ENCODE data around the gene ADGRG6.

Gene ADGRG6

DNA sequence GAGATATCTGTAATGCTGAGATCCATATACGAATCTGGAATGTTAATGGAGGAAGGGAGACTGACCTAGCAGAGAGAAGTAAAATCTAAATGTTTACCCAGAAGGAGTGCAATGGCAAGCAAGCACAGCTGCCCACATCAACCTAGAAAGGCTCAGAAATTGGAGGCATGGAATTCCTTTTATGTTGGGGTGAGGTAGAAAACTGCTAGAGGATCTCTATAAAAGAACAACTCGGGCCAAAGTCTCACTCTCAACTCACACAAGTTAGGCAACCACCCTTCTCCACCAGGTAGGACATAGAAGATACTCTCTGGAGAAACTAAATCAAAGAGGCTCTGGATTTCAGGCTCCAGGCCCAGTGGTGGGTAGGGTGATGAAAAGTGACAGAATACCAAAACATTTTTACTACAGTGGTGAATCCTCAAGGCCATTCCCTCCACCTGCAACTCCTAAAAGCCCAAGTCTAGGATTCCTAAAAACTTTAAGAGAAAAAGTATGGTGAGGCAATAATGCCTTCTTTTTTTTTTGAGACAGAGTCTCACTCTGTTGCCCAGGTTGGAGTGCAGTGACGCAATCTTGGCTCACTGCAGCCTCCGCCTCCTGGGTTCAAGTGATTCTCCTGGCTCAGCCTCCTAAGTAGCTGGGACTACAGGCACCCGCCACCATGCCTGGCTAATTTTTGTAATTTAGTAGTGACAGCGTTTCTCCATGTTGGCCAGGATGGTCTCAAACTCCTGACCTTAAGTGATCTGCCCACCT is 9.5 kb upstream of the ADGRG6 start:
- no peak for DNase-seq

- no peak for DNase-seq
Observed at GRCh38 chr6:142293121-142293520, 8.7 kb upstream of the ADGRG6 start.

DNA sequence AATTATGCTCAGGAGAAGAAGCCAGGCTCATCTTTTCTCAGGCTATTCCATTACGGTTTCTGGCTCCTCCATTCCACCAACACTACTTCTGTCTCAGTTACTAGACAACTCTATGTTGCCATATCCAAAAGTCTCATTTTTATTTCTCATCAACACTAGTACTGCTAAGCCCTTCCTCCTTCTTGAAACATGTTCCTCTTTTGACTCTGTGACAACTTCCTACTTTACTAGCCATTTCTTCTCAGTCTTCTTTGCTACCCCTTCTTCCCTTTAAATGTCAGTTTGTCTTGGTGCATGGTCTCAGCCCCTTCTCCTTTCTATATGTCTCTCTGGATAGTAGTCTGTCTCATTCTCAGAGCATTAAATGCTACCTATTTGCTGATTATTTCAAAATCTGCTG is 7.1 kb upstream of the ADGRG6 start:
- no peak for DNase-seq

- DNase-seq = no peak
Observed at GRCh38 chr6:142296975-142297604, 4.7 kb upstream of the ADGRG6 start.

GRCh38 chr6:142297605-142297995 is 4.2 kb upstream of the ADGRG6 start:
- DNase-seq = no peak

DNA sequence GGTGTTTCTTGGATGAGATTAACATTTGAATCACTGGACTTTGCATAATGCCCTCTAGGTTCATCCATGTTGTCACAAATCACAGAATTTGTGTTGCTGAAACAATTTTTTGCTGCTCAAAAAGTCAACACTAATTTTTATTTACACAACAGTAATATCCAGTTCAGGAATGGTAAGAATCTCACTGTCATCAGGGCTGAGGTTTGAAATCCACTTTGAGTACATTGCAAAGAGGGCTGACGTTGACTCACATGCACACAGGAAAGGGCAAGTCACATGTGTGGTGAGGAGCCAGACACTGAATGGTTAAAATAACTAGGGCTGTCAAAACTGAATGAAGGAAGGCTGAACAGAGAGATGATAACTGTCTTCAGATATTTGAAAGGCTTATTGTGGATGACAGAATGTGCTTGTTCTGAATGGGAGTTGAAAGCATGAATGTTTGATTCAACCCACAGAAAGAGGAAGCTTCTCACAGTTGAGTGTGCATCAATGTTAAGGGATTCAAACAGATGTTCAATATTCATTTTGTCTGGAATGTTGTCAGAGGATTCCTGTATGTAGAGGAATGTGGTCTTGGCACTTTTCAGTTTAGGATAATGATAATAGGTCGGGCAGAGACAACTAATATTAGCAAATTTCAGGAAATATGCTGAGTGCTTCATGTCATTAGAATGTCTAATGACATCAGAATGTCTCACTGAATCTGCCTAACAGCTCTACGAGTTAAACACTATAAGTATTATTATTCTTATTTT is 3.6 kb upstream of the ADGRG6 start:
- DNase-seq = no peak

GRCh38 chr6:142300302-142300701 is 1.5 kb upstream of the ADGRG6 start:
- DNase-seq = no peak

DNA sequence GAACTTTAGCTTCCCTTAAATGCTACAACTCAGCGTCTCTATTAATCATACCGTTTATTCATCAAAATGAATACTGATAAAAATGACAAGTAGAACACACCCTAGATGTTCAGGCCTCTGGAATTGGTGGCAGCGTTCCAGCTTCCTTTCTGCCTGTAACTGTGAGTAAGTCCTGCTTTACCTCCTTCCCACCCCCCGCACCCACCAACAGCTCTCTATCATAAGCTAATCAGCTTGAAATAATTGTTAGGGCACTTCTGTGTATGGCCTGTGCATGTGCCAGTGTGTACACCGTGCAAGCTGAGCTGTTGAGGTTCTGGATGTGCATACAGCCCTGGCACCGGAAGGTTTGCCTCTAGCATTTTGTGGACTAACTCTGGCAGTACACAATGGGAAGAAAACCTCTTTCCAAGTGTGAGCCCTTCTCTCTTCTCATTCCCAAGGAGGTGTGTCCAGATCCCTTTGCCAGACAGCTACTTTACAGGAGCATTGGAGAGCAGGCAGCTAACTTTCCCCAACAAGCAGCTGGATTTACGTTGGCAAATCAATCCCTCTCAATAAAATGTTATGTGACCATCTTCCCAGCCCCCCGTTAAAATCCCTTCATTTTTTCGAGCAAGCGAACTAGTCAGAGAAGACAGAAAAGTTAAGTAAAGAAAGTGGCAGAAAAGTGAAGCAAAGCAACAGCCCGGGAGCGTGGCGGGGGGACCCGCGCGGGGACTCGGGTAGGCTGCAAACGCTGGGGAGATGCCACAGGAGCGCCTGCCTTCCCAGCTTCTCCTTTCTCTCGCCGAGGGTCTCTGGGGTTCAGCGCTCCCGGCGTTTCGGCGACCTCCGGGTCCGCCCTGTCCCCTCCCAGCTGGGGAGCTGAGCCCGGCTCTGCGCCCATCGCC is 803 bp upstream of the ADGRG6 start:
- no peak for DNase-seq

GRCh38 chr6:142302421-142303175 is 791 bp downstream of the ADGRG6 start:
- no peak for DNase-seq

GRCh38 chr6:142303176-142303533 is 1.3 kb downstream of the ADGRG6 start:
- DNase-seq = no peak

DNA sequence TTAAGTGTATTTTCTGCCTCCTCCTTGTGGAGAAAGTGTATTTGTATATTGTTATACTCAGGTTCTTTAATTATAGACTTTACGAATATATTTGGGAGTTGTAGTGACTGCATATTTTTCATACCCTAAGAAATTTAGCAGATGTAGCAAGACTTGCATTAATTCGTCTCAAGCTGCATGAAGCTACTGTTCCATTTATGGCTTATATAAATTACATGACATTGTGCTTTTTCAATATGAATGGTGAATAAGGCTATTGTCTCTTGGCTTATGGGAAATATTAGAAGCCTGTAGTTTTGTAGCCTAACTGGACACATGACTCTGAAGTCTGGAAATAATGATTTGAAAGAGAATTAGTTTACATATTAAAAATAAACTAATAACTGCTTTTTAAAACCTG is 2.4 kb downstream of the ADGRG6 start:
- DNase-seq = no peak

- DNase-seq = no peak
Observed at GRCh38 chr6:142306736-142307135, 4.9 kb downstream of the ADGRG6 start.

GRCh38 chr6:142307963-142308748 is 6.3 kb downstream of the ADGRG6 start:
- DNase-seq = no peak

- no peak for DNase-seq
Observed at GRCh38 chr6:142309426-142309825, 7.6 kb downstream of the ADGRG6 start.

- DNase-seq = no peak
Observed at GRCh38 chr6:142313284-142313683, 11.5 kb downstream of the ADGRG6 start.

GRCh38 chr6:142316791-142317368 is 15.1 kb downstream of the ADGRG6 start:
- DNase-seq = no peak

DNA sequence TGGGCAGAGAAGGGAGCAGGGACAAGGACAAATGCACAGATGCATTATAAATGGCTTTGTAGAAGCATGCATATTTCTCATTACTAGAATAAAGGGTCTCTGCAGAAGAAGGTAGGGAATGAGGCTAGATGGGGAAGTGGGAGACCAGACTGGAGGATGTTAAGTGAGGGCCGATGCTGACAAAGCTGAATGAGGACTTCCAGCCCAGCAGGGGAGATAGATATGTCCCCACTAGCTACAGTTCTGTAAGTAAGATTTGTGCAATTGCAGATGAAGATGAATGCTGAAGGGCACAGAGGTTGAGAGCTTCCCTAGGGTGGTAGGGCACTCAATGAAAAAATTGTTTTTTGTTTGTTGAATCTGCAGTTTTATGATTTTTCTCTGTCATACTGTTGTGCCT is 16.9 kb downstream of the ADGRG6 start:
- no peak for DNase-seq

GRCh38 chr6:142320366-142320765 is 18.6 kb downstream of the ADGRG6 start:
- no peak for DNase-seq

- DNase-seq = no peak
Observed at GRCh38 chr6:142321451-142321850, 19.6 kb downstream of the ADGRG6 start.

DNA sequence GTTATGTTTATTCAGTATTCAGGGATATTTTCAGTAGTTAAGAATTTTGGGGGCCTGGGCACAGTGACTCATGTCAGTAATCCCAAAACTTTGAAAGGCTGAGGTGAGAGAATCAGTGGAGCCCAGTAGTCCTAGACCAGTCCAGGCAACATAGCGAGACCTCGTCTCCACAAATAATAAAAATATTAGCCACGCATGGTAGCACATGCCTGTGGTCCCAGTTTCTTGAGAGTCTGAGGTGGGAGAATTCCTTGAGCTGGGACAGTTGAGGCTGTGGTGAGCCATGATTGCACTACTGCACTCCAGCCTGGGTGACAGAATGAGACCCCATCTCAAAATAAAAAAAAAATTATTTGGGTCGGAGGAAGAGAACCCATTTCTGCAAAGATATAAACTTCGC is 20.3 kb downstream of the ADGRG6 start:
- DNase-seq = no peak
